ENCODE results near the gene KDM2A.
"Not testable (repeated sequence)": the region's sequence is repeated elsewhere in the genome, so short reads cannot be mapped to it uniquely, and the experiment has no call there.

The KDM2A gene

GRCh38 chr11:67123801-67124200, 4.7 kb downstream of the KDM2A start:
- H3K36me3 ChIP-seq (replicated peaks); H3K27me3 ChIP-seq (ENCODE audit: low read depth); H3K4me1 ChIP-seq; in situ Hi-C loops (cut with MboI; ENCODE audit: low sequenced_read_pairs); H3K9me3 ChIP-seq; H3K4me3 ChIP-seq; DNase-seq (ENCODE audit: low spot score in 2 of 2): not testable (repeated sequence)

GRCh38 chr11:67126243-67126642, 7.2 kb downstream of the KDM2A start:
- H3K4me1 ChIP-seq; H3K27me3 ChIP-seq (ENCODE audit: low read depth); in situ Hi-C loops (cut with MboI; ENCODE audit: low sequenced_read_pairs); H3K9me3 ChIP-seq; DNase-seq (ENCODE audit: low spot score in 2 of 2); H3K4me3 ChIP-seq: not testable (repeated sequence)
- H3K36me3 ChIP-seq (replicated peaks): peaks cover 13% of the 10 kb centered on the region

DNA sequence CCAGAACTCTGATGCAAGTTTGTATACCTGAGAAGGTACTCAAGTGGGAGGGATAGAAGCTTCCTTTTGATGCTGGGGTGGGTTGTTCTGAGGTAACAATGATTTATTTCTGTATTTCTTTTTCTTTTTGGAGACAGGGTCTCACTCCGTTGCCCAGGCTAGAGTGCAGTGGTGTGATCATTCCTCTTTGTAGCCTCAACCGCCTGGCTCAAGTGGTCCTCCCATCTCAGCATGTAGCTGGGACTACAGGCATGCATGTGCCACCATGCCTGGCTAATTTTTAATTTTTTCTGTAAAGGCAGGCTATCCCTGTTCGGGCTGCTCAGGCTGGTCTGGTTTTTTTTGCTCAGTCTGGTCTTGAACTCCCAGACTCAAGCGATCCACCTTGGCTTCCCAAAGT, 7.9 kb downstream of the KDM2A start:
- Histone ChIP-seq H3K4me1 (peaks cover 4% of the 10 kb centered on the region; the same call in 1 of the 2 replicates), H3K36me3 (replicated peaks) (peaks cover 19% of the 10 kb centered on the region), H3K27me3 (ENCODE audit: low read depth) (no peaks in the 10 kb centered on the region), H3K9me3 (no peaks in the 10 kb centered on the region), H3K4me3 (no peak overlapping the region)
- DNase-seq (ENCODE audit: low spot score in 2 of 2): no peak
- in situ Hi-C loops (cut with MboI; ENCODE audit: low sequenced_read_pairs): no loop called here

- H3K4me3 ChIP-seq; H3K27me3 ChIP-seq (ENCODE audit: low read depth); in situ Hi-C loops (cut with MboI; ENCODE audit: low sequenced_read_pairs); DNase-seq (ENCODE audit: low spot score in 2 of 2); H3K4me1 ChIP-seq; H3K9me3 ChIP-seq: not testable (repeated sequence)
- H3K36me3 ChIP-seq (replicated peaks): peaks cover 27% of the 10 kb centered on the region
These were observed 11.8 kb downstream of the KDM2A start for GRCh38 chr11:67130861-67131260.

DNA sequence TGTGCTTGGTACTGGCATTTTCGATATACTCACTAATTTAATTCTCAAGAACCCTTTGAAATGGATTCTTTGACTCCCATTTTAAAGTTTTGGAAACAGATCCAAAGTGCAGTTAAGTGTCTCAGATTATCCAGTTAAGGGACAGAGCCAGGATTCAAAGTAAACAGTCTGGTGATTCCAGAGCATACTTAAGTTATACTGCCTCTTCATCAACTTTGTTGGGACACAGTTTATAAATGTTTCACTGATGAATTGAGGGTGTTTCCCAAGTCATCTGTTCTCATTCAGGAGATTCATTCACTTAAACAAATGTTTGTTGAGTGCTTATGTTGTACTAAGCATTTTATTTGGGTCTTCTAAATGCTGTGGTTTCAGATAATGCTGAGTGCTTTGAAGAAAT, 17.1 kb downstream of the KDM2A start:
- peaks cover 46% of the 10 kb centered on the region for H3K36me3 ChIP-seq (replicated peaks)
- no peak overlapping the region for H3K4me3 ChIP-seq
- H3K9me3 ChIP-seq: no peaks in the 10 kb centered on the region
- H3K27me3 ChIP-seq (ENCODE audit: low read depth): no peaks in the 10 kb centered on the region
- in situ Hi-C loops (cut with MboI; ENCODE audit: low sequenced_read_pairs): no loop called here
- no peaks in the 10 kb centered on the region for H3K4me1 ChIP-seq
- DNase-seq (ENCODE audit: low spot score in 2 of 2): no peak

DNA sequence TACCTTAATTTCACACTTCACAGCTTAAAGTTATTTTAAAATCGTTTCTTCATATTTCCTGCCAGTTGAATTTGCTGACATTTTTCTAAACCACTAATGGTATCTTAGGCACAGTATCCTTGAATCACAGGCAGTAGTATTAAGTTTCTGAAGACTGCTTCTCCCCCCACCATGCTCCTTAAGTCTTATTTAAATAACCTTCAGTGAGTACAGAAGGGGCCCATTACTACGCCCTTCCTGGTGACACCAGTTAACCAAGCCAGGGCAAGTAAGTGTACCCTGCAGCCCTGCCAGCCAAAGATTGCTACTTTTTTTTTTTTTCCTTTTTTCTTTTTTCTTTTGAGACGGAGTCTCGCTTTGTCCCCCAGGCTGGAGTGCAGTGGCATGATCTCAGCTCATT, 19.9 kb downstream of the KDM2A start:
- peaks cover 39% of the 10 kb centered on the region for H3K36me3 ChIP-seq (replicated peaks)
- no peaks in the 10 kb centered on the region for H3K9me3 ChIP-seq
- H3K4me3 ChIP-seq: no peak overlapping the region
- DNase-seq (ENCODE audit: low spot score in 2 of 2): no peak
- no peaks in the 10 kb centered on the region for H3K27me3 ChIP-seq (ENCODE audit: low read depth)
- no peaks in the 10 kb centered on the region for H3K4me1 ChIP-seq
- in situ Hi-C loops (cut with MboI; ENCODE audit: low sequenced_read_pairs): no loop called here

GRCh38 chr11:67146516-67147226, 27.6 kb downstream of the KDM2A start:
- Histone ChIP-seq H3K36me3 (replicated peaks) (peaks cover 9% of the 10 kb centered on the region), H3K4me3 (no peak overlapping the region), H3K27me3 (ENCODE audit: low read depth) (no peaks in the 10 kb centered on the region), H3K4me1 (peaks cover 2% of the 10 kb centered on the region; the same call in 1 of the 2 replicates), H3K9me3 (no peaks in the 10 kb centered on the region)
- in situ Hi-C loops (cut with MboI; ENCODE audit: low sequenced_read_pairs): no loop called here
- no peak for DNase-seq (ENCODE audit: low spot score in 2 of 2)

GRCh38 chr11:67153971-67154370, 34.9 kb downstream of the KDM2A start:
- Histone ChIP-seq H3K4me3 (no peak overlapping the region), H3K9me3 (no peaks in the 10 kb centered on the region), H3K36me3 (replicated peaks) (peaks cover 9% of the 10 kb centered on the region), H3K4me1 (peaks cover 14% of the 10 kb centered on the region), H3K27me3 (ENCODE audit: low read depth) (no peaks in the 10 kb centered on the region)
- DNase-seq (ENCODE audit: low spot score in 2 of 2): no peak
- in situ Hi-C loops (cut with MboI; ENCODE audit: low sequenced_read_pairs): no loop called here

- no peak for DNase-seq (ENCODE audit: low spot score in 2 of 2)
- no peaks in the 10 kb centered on the region for H3K9me3 ChIP-seq
- in situ Hi-C loops (cut with MboI; ENCODE audit: low sequenced_read_pairs): no loop called here
These were observed 35.7 kb downstream of the KDM2A start for GRCh38 chr11:67154726-67155125.

GRCh38 chr11:67157691-67158090, 38.6 kb downstream of the KDM2A start:
- H3K36me3 ChIP-seq (replicated peaks): peaks cover 9% of the 10 kb centered on the region
- in situ Hi-C loops (cut with MboI; ENCODE audit: low sequenced_read_pairs): no loop called here
- no peaks in the 10 kb centered on the region for H3K9me3 ChIP-seq
- no peaks in the 10 kb centered on the region for H3K27me3 ChIP-seq (ENCODE audit: low read depth)
- H3K4me1 ChIP-seq: peaks cover 24% of the 10 kb centered on the region
- H3K4me3 ChIP-seq: no peak overlapping the region
- no peak for DNase-seq (ENCODE audit: low spot score in 2 of 2)

More at GRCh38 chr11:67154726-67155125, 35.7 kb downstream of the KDM2A start:
- H3K4me1 ChIP-seq: peaks cover 20% of the 10 kb centered on the region
- H3K27me3 ChIP-seq (ENCODE audit: low read depth): no peaks in the 10 kb centered on the region
- peaks cover 15% of the 10 kb centered on the region for H3K36me3 ChIP-seq (replicated peaks)
- H3K4me3 ChIP-seq: no peak overlapping the region

GRCh38 chr11:67158221-67158620, 39.2 kb downstream of the KDM2A start:
- in situ Hi-C loops (cut with MboI; ENCODE audit: low sequenced_read_pairs): no loop called here
- Histone ChIP-seq H3K9me3 (no peaks in the 10 kb centered on the region), H3K36me3 (replicated peaks) (peaks cover 9% of the 10 kb centered on the region), H3K4me3 (no peak overlapping the region), H3K27me3 (ENCODE audit: low read depth) (no peaks in the 10 kb centered on the region), H3K4me1 (peaks cover 24% of the 10 kb centered on the region)
- DNase-seq (ENCODE audit: low spot score in 2 of 2): no peak

DNA sequence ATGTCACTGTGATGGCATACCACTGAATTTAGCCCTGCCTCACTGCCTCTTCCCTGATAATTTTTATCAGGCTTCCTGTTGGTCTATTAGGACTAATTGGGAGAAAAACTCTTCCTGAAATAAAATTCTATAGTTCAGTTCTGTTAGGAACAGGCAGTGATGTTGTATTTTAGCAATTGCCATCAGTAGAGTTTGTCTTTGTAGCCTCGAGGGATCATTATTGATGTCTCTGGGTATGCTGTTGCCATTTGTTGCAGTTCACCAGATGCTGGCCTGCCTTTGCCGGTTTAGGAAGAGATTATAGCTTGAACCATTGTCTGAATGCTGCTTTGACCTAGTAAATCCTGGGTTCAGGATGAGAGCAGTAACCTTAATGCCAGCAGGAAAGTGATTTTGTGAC, 41.0 kb downstream of the KDM2A start:
- H3K9me3 ChIP-seq: no peaks in the 10 kb centered on the region
- H3K27me3 ChIP-seq (ENCODE audit: low read depth): no peaks in the 10 kb centered on the region
- in situ Hi-C loops (cut with MboI; ENCODE audit: low sequenced_read_pairs): no loop called here
- DNase-seq (ENCODE audit: low spot score in 2 of 2): peak in 1 of 2 experiments; percentile 13
- peaks cover 9% of the 10 kb centered on the region for H3K36me3 ChIP-seq (replicated peaks)
- peaks cover 24% of the 10 kb centered on the region for H3K4me1 ChIP-seq
- H3K4me3 ChIP-seq: no peak overlapping the region

GRCh38 chr11:67160872-67161783, 42.1 kb downstream of the KDM2A start:
- Histone ChIP-seq H3K4me3 (no peak overlapping the region), H3K9me3 (no peaks in the 10 kb centered on the region), H3K36me3 (replicated peaks) (peaks cover 9% of the 10 kb centered on the region), H3K4me1 (peaks cover 24% of the 10 kb centered on the region), H3K27me3 (ENCODE audit: low read depth) (no peaks in the 10 kb centered on the region)
- DNase-seq (ENCODE audit: low spot score in 2 of 2): no peak
- in situ Hi-C loops (cut with MboI; ENCODE audit: low sequenced_read_pairs): no loop called here

DNA sequence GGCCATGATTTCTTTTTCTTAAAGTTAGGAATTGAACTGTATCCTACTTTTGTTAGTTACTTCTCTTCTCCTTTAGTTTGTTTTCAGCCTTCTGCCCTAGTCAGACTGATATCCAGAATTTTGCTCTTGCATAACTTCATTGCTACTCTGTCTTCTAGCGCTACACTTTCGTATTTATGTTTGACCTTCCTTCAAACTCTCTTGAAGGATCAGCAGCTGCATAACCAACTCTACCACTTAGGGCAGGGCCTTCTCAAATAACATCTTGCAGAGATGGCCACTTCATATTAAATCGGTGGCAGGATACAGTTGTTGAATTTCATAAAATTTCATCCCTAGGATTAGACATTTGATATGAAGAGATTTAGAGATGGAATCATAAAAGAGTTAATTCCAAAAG, 43.9 kb downstream of the KDM2A start:
- no peak for DNase-seq (ENCODE audit: low spot score in 2 of 2)
- peaks cover 20% of the 10 kb centered on the region for H3K4me1 ChIP-seq
- in situ Hi-C loops (cut with MboI; ENCODE audit: low sequenced_read_pairs): no loop called here
- H3K27me3 ChIP-seq (ENCODE audit: low read depth): no peaks in the 10 kb centered on the region
- peaks cover 9% of the 10 kb centered on the region for H3K36me3 ChIP-seq (replicated peaks)
- H3K9me3 ChIP-seq: no peaks in the 10 kb centered on the region
- H3K4me3 ChIP-seq: no peak overlapping the region
